GM12878 (cell line): ENCODE data around the gene NSD2. TPM values are rescaled to one million over a fixed set of nuclear protein-coding genes. Genes with fewer than 3 reads are reported as not detected.

Experiments used
- ATAC-seq: fragments of 200-7000 bp; cut with Tn5 transposase; 3 replicates; pipeline ENCODE4 v1.9.1; 2020; ENCODE audit warnings: mild to moderate bottlenecking, moderate library complexity
- BruUV-seq: library from RNA; stranded (reverse); fragments of 400-500 nt; replicated peaks from 2 replicates; lab custom pipeline; 2021; lab: Mats Ljungman, UMichigan
- CTCF ChIA-PET: fragments of 300-600 bp; sonication (Branson Sonifier 250); formaldehyde crosslinking; extraction: SDS; loops from one replicate; lab custom pipeline; 2021; ENCODE audit warnings: inconsistent platforms; lab: Yijun Ruan, JAX
- POLR2A ChIA-PET: fragments of 350-600 bp; formaldehyde crosslinking; extraction: SDS; loops from one replicate; lab custom pipeline; 2021; ENCODE audit warnings: inconsistent platforms; lab: Charles Lee
- RAD21 ChIA-PET: fragments of 300-600 bp; sonication (Branson Sonifier 250); formaldehyde crosslinking; loops from one replicate; lab custom pipeline; 2023; ENCODE audit warnings: antibody characterized with exemption; ENCODE audit not compliant: unreplicated experiment; lab: Charles Lee
- SMC1A ChIA-PET: fragments of 300-600 bp; sonication (Branson Sonifier 250); formaldehyde crosslinking; loops from one replicate; lab custom pipeline; 2023; ENCODE audit not compliant: unreplicated experiment, uncharacterized antibody; lab: Charles Lee
- DNase-seq: peaks from one replicate; pipeline ENCODE4 v3.0.0-alpha.2; 2011; ENCODE audit warnings: low read depth, low spot score
- FAIRE-seq: peaks from 3 replicates; lab custom pipeline; 2011; peaks lifted over from hg19 to GRCh38; lab: Jason Lieb, UNC
- H2AFZ ChIP-seq: 2 replicates; pipeline ENCODE4 v1.6.0; 2011; ENCODE audit warnings: low read depth, low read length, control low read depth; ENCODE audit not compliant: control insufficient read depth
- H3K27ac ChIP-seq: 2 replicates; pipeline ENCODE4 v1.5.1; 2011; ENCODE audit warnings: control low read depth; ENCODE audit not compliant: control insufficient read depth, insufficient read depth
- H3K27me3 ChIP-seq, 2 experiments: replicated peaks in 1 of 2; 2 replicates each; pipeline versions ENCODE4 v1.6.0 to v1.6.1; 2011; ENCODE audit warnings: low read length in 1 of 2; ENCODE audit not compliant: control insufficient read depth in 2 of 2, insufficient read depth in 2 of 2
- H3K36me3 ChIP-seq, 2 experiments: 2 replicates each; pipeline ENCODE4 v1.5.1; 2011; ENCODE audit warnings: low read length in 1 of 2; ENCODE audit not compliant: control insufficient read depth in 2 of 2, insufficient read depth in 2 of 2
- H3K4me1 ChIP-seq: 2 replicates; pipeline ENCODE4 v1.6.1; 2011; ENCODE audit warnings: mild to moderate bottlenecking, low read length, moderate library complexity, mixed read lengths; ENCODE audit not compliant: control insufficient read depth, insufficient read depth
- H3K4me2 ChIP-seq: 2 replicates; pipeline ENCODE4 v1.6.0; 2011; ENCODE audit warnings: control low read depth; ENCODE audit not compliant: control insufficient read depth, insufficient read depth
- H3K4me3 ChIP-seq: fragments of 200-600 bp; sonication (generic); 2 replicates; pipeline ENCODE4 v1.5.1; 2016
- H3K79me2 ChIP-seq: 2 replicates; pipeline ENCODE4 v1.6.0; 2011; ENCODE audit warnings: low read length; ENCODE audit not compliant: control insufficient read depth, insufficient read depth
- H3K9ac ChIP-seq: 2 replicates; pipeline ENCODE4 v1.8.0; 2011; ENCODE audit warnings: low read length, control low read depth, mixed read lengths; ENCODE audit not compliant: control insufficient read depth, insufficient read depth
- H3K9me3 ChIP-seq: replicated peaks from 3 replicates; pipeline ENCODE4 v1.5.1; 2011; ENCODE audit warnings: mild to moderate bottlenecking, low read length; ENCODE audit not compliant: control insufficient read depth, insufficient read depth
- H4K20me1 ChIP-seq: 2 replicates; pipeline ENCODE4 v1.6.0; 2011; ENCODE audit not compliant: control insufficient read depth, insufficient read depth
- ATF7 ChIP-seq: fragments of 450-650 bp; IDR thresholded peaks from 2 replicates; pipeline ENCODE4 v1.6.1; 2016; ENCODE audit warnings: low read depth, mild to moderate bottlenecking
- IRF5 ChIP-seq: fragments of 450-650 bp; IDR thresholded peaks from 2 replicates; pipeline ENCODE4 v1.6.1; 2017; ENCODE audit warnings: borderline replicate concordance
- MXI1 ChIP-seq: fragments of 150-350 bp; IDR thresholded peaks from 2 replicates; pipeline ENCODE4 v1.6.1; 2011; ENCODE audit warnings: low read depth, mild to moderate bottlenecking, inconsistent platforms, low read length, improper control_type of control experiment
- NR2C1 ChIP-seq: fragments of 450-650 bp; IDR thresholded peaks from 2 replicates; pipeline ENCODE4 v1.6.1; 2017; ENCODE audit warnings: antibody characterized with exemption, mild to moderate bottlenecking, moderate library complexity
- PAX5 ChIP-seq: IDR thresholded peaks from 2 replicates; pipeline ENCODE4 v1.6.1; 2011; ENCODE audit warnings: low read depth, low read length, borderline replicate concordance
- ZNF622 ChIP-seq: fragments of 450-650 bp; IDR thresholded peaks from 2 replicates; pipeline ENCODE4 v1.6.1; 2017; ENCODE audit warnings: mild to moderate bottlenecking, inconsistent platforms
- WGBS: methylation state at CpG from one replicate; pipeline ENCODE4 v1.1.6; 2016; ENCODE audit warnings: low lambda C conversion rate; ENCODE audit not compliant: insufficient replicate concordance, insufficient coverage; ENCODE audit errors: missing lambda C conversion rate; 5-methylcytosine and 5-hydroxymethylcytosine counted together
- in situ Hi-C: fragments of 300-500 bp; cut with MboI; formaldehyde crosslinking; loops from 9 replicates; pipeline ENCODE4 v1.14.3; 2018; ENCODE audit warnings: mixed read lengths
- intact Hi-C: fragments of 100-400 bp; cut with micrococcal nuclease; formaldehyde crosslinking; loops from one replicate; pipeline ENCODE4 v1.14.2; 2022; ENCODE audit not compliant: unreplicated experiment
- polyA plus RNA-seq, 11 experiments: library from polyadenylated mRNA; depleted of rRNA in 4 of 11; unstranded in 6 of 11; stranded (reverse) in 5 of 11; fragments of >200 nt; fragmentation: Nextera tagmentation in 4 of 11; fragmentation: Illumina TruSeq in 1 of 11; extraction: Ambion mirVana in 4 of 11; extraction: Trizol in 1 of 11; gene quantifications; 1 replicate in 1 of 11; 2 replicates in 10 of 11; pipeline versions ENCODE4 v1.2.1 to v1.2.3, GENCODE V29; 2011 to 2016; ENCODE audit warnings: inconsistent platforms in 2 of 11, missing spikeins in 2 of 11, low read depth in 1 of 11
- total RNA-seq, 4 experiments: library from RNA; depleted of rRNA in 3 of 4; stranded (reverse); fragments of >200 nt in 3 of 4; fragmentation: Illumina TruSeq in 1 of 4; extraction: Trizol in 1 of 4; gene quantifications; 2 replicates each; pipeline versions ENCODE4 v1.2.1 to v1.2.3, GENCODE V29; 2013 to 2021

Gene NSD2
- total and polyA plus RNA-seq, 10 of the 15 experiments (the other 5 are each of a cell fraction or from before 2014, with no cell fraction given): 8.6 to 139 (median 67.2) TPM

- TF ChIP-seq PAX5 (no peak), ATF7 (no peak), NR2C1 (no peak), IRF5 (no peak), MXI1 (no peak), ZNF622 (no peak)
- Histone ChIP-seq H3K79me2 (no peaks in the 10 kb centered on the region), H4K20me1 (no peaks in the 10 kb centered on the region), H3K4me1 (no peaks in the 10 kb centered on the region), H3K4me3 (no peak overlapping the region), H3K27me3 (no peaks in the 10 kb centered on the region), H3K9ac (no peak overlapping the region), H3K9me3 (no peaks in the 10 kb centered on the region), H3K4me2 (no peak overlapping the region), H2AFZ (no peak overlapping the region), H3K36me3 (peaks cover 20 to 31% of the 10 kb centered on the region in 2 experiments), H3K27ac (no peak overlapping the region)
- ChIA-PET RAD21 (no interaction called here), CTCF (no interaction called here), POLR2A (interaction anchor here (0.6 kb wide), 2 partner anchors 1116 to 1354 kb away, joined by 3 to 7 read pairs; no protein-coding TSS in a partner anchor), SMC1A (no interaction called here)
- ATAC-seq: no peak
- no peak for FAIRE-seq
- DNase-seq: no peak
- BruUV-seq: no TSS peak
- intact Hi-C loops: no loop called here
- 88% methylated on average over 8 of the region's 8 CpGs for WGBS
- in situ Hi-C loops: no loop called here
Measured at GRCh38 chr4:1938027-1938426, 66.8 kb downstream of the NSD2 start.
